ENCODE measurements around the gene LPA.

GRCh38 chr6:160659562-160659961, 4.5 kb downstream of the LPA start:
- TF ChIP-seq CTCF (IDR thresholded peaks at IDR 0.05; ENCODE audit: borderline replicate concordance, extremely low read depth, low read length, poor library complexity, severe bottlenecking) (no peak), EZH2 (IDR thresholded peaks at IDR 0.05; ENCODE audit: borderline replicate concordance, low read depth, low read length, severe bottlenecking) (no peak)
